ENCODE data around the gene ACKR3.

The ACKR3 gene

DNA sequence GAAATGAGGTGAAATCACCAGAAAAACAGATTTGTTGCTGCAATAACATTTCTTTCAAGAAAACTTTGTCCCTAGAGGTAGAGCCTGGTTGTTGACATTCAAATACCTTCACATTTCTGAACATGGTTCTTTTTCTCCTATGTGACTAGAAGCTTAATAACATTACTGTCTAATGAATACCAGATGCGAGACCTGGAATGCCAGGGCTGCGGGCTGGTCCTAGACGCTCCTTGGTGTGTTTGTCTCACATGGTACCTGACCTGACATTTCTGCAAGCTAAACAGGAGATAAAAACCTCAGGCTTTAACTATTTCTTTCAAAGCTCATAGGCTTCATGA is 38.5 kb downstream of the ACKR3 start:
- DNase-seq (ENCODE audit: low read depth in 2 of 2): no peak

DNA sequence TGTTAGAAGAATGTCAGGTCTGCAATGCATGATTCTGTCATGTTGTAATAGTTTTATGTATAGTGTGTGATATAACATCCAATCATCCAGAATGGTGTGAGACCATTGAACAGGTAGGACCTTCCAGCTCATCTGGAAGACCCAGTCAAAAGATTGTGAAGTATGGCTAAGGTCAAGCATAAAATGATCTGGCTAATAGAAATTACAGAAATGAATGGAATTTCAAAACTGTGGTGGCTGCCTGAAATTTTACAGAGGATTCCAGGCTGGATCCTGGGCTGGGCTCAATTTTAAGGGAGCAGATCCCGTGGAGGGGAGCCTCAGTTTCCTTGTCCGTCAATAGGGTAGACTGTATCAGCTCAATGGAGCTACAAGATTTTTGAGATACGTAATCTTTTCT is 39.1 kb downstream of the ACKR3 start:
- DNase-seq (ENCODE audit: low read depth in 2 of 2): no peak

DNA sequence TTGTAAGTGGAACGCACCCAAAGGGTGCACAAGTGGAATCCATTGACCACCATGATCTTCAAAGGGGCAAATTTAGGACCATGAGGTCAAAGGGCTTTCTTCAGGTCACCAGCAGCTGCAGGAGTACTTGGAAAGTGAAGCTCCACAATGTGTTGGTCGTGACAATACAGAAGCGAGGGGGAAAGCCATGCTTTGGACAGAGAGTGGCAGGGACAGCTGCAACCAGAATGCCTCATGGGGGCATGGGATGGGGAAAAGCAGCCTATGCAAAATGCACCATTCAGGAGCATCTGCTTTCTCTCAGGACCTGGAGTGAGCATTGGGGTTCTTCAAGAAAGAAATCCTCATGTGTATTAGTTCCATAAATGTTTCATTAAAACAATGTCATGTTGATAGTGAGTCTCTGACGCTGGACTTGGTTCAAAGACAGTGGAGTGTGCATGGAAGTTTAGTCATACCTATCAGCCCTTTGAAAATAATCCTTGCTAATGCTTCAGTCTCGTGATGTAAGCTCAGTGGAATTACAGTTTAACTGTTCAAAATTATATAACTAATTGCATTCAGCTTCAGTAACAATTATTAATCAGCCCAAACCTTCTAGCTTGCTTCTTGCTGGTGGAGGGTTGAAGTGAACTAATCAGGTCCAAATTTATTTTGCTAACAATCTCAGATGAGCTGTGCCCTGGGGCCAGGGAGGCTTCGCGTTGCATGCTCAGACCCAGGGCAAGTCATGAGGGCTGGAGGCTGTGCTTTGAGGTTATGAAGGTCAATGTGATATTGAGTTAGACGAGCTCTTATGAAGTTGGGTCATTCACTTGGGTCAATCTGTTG is 41.6 kb downstream of the ACKR3 start:
- DNase-seq (ENCODE audit: low read depth in 2 of 2): no peak

GRCh38 chr2:236612737-236613136 is 43.1 kb downstream of the ACKR3 start:
- no peak for DNase-seq (ENCODE audit: low read depth in 2 of 2)

DNA sequence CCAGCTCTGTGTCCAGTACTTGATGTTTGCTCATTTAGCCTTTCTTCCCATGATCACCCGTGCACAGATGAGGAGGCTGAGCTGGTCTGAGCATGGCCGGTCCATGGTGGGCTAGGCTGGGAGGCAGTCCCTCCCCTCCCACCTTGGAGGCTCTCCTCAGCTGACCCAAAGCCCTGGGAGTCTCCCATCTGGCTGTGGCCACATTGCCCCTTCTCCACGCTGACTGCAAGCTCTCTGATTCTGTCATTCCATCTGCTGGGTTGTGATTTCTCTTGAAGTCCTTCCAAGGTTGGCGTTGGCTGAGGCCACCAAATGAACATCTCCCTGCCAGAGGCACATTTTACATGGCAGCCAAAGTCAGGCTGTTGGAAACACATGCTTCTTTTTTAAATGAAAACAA is 44.0 kb downstream of the ACKR3 start:
- no peak for DNase-seq (ENCODE audit: low read depth in 2 of 2)

DNA sequence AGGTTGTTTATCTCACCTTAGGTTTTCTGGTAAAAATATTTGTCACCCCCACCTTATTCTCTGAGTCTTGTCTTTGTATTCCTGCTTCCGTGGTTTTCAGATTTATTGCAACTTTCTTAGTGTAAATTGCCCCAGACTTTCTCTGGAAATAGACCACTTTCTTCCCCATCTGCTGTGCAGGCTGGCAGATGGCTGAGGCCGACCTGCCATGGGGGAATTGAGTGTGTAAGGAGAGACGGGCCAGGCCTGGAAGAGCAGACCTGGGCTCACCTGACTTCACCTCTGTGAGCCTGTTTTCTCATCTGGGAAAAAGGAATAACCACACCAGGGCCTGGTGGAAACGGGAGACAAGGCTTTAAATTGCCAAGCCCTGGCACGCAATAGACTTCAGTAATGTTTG is 44.9 kb downstream of the ACKR3 start:
- no peak for DNase-seq (ENCODE audit: low read depth in 2 of 2)

GRCh38 chr2:236616031-236616430 is 46.4 kb downstream of the ACKR3 start:
- no peak for DNase-seq (ENCODE audit: low read depth in 2 of 2)

DNA sequence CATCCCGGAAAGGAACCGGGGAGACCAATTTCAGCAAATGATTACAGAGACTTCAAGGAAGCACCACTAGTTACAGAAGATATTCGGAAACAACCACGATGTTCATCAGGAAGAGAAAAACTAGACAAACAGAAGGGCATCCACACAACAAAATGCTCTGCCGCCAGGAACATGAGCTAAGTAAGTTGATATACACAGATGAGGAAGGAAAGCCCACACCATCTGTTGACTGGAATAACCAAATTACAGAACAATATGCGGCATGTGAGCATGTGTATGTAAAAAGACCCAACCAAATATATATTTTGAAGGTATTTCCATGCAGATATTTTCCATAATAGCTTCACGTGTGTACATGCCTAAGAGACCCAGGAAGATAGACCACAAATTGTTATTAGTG is 47.0 kb downstream of the ACKR3 start:
- no peak for DNase-seq (ENCODE audit: low read depth in 2 of 2)

DNA sequence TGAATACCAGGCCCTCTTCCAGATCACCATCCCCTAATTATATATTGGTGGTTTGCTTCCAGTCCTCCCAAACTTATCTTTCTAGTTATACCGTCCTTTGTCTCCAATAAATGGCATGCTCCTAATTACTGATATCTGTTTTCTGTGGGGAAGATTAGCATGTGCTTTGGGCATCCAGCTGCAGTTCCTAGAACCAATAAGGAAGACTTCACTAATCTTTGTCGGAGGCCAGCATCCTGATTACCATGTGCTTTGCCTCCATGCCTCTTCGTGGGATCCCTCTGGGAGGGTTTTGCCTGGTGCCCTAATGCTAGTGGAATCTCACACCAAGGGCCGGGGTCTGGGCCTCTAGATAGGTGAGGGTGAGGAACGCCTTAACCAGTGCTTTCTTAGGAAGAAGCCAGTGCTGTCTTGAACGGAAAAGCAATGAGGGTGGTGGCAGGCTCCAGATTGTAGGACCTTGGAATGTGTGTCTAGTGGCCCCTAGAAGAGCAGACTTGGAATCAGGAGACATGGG is 47.7 kb downstream of the ACKR3 start:
- DNase-seq (ENCODE audit: low read depth in 2 of 2): no peak

- no peak for DNase-seq (ENCODE audit: low read depth in 2 of 2)
These were observed 48.2 kb downstream of the ACKR3 start for GRCh38 chr2:236617796-236618195.

- no peak for DNase-seq (ENCODE audit: low read depth in 2 of 2)
These were observed 48.7 kb downstream of the ACKR3 start for GRCh38 chr2:236618370-236618769.

- DNase-seq (ENCODE audit: low read depth in 2 of 2): no peak
These were observed 50.4 kb downstream of the ACKR3 start for GRCh38 chr2:236619910-236620612.

DNA sequence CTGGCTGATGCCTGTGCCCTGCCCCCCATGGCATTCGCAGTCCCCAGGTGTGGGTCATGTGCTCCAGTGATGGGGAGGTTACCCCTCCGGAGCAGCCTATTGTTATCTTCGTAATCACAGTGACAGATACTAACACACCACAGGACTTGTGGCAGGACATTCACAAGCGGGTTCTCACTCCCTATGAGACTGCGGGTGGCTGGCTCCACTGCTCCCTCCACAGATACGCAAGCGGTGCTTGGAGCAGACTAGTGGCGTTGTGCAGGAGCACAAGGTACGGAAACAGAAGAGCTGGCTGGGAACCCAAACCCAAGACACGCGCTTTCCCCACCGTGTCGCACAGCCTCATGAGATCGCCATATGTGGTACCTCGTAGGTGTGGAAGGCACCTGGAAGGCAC is 52.2 kb downstream of the ACKR3 start:
- no peak for DNase-seq (ENCODE audit: low read depth in 2 of 2)

DNA sequence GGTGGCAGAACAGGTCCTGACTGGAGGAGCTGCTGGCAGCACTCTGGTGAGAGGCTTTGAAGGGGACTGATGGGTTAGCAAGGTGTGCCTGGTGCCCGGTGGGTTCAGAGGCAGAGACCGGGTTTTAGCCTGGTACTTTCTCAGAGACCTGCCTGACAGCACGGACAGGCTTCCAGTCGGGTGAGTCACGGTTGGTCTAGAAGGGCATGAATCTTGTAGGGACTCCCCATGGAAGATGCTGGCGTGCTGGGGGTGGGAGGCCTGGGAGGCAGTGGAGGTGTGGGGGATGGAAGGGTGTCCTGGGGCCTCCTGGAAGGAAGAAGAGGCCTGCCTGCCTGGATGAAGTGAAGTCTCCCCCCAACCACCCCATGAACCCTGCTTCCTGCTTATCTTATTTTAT is 52.6 kb downstream of the ACKR3 start:
- no peak for DNase-seq (ENCODE audit: low read depth in 2 of 2)

GRCh38 chr2:236622660-236623059 is 53.0 kb downstream of the ACKR3 start:
- no peak for DNase-seq (ENCODE audit: low read depth in 2 of 2)

GRCh38 chr2:236623816-236624215 is 54.2 kb downstream of the ACKR3 start:
- DNase-seq (ENCODE audit: low read depth in 2 of 2): no peak

DNA sequence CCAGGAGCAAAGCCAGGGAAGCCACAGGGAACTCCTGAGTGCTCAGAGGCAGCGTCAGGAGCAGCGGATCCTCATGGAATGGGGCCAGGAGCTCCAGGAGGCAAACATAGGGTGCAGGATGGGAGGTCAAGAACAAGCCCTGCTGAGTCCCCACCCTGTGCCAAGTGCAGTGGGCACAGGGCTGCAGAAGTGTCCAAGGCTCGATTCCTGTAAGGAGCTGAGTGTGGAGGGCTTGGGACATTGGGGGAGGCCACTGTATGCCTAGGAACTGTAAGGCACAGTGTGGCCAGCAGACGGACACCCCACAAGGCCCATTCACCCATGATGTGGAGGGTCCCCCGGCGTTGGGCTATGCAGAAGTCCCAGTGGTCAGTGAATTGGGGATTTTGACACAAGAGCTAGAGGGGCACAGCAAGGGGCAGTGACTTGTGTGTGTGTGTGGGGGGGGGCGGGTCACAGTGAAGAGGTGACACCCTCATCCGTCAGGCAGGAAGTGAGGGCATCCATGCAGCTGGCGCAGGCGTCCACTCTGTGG is 55.6 kb downstream of the ACKR3 start:
- no peak for DNase-seq (ENCODE audit: low read depth in 2 of 2)

GRCh38 chr2:236626391-236627150 is 56.9 kb downstream of the ACKR3 start:
- no peak for DNase-seq (ENCODE audit: low read depth in 2 of 2)

- no peak for DNase-seq (ENCODE audit: low read depth in 2 of 2)
These were observed 57.6 kb downstream of the ACKR3 start for GRCh38 chr2:236627193-236627592.

DNA sequence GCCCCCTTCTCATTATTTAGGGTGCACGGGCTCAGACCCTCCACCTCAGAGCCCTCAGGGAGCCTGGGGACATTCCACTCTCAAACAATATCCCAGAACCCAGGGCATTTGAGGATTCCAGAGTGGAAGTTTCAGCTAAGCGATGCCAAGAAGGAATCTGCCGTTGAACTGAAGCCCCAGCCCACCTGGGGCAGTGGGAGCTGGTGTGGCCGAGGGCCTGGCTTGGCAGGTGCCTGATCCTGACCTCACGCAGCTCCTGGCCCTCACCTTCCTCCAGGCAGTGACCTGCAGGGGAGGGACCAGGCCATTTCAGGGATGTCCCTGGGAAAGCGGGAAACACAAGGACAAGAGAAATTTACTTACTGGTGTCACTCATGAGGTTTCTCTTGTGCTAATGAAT is 58.2 kb downstream of the ACKR3 start:
- DNase-seq (ENCODE audit: low read depth in 2 of 2): no peak

- DNase-seq (ENCODE audit: low read depth in 2 of 2): no peak
These were observed 58.8 kb downstream of the ACKR3 start for GRCh38 chr2:236628256-236628901.
